HEK293T (cell line): Measurements from ENCODE around the gene TFAP2D.

Source experiments
- CTCF ChIA-PET: fragments of 350-600 bp; formaldehyde crosslinking; extraction: SDS; loops from one replicate; lab custom pipeline; 2021; ENCODE audit warnings: antibody characterized with exemption, inconsistent platforms; lab: Yijun Ruan, JAX
- POLR2A ChIA-PET: fragments of 350-600 bp; formaldehyde crosslinking; extraction: SDS; loops from one replicate; lab custom pipeline; 2020; ENCODE audit warnings: antibody characterized with exemption, inconsistent platforms; lab: Yijun Ruan, JAX
- DNase-seq: peaks from one replicate; pipeline ENCODE4 v3.0.0; 2012; ENCODE audit warnings: mixed read lengths; ENCODE audit errors: extremely low spot score
- ARNT ChIP-seq: fragments of 450-650 bp; IDR thresholded peaks from 2 replicates; pipeline ENCODE4 v1.6.1; 2017; ENCODE audit warnings: mild to moderate bottlenecking
- BHLHE40 ChIP-seq: fragments of 450-650 bp; IDR thresholded peaks from 2 replicates; pipeline ENCODE4 v1.6.1; 2016; ENCODE audit warnings: mild to moderate bottlenecking, moderate library complexity, borderline replicate concordance
- CTBP1 ChIP-seq: fragments of 450-650 bp; IDR thresholded peaks from 2 replicates; pipeline ENCODE4 v1.6.1; 2016; ENCODE audit warnings: borderline replicate concordance
- ELF4 ChIP-seq: fragments of 450-650 bp; IDR thresholded peaks from 2 replicates; pipeline ENCODE4 v1.6.1; 2017; ENCODE audit warnings: antibody characterized with exemption
- FOXA1 ChIP-seq: fragments of 450-650 bp; IDR thresholded peaks from 2 replicates; pipeline ENCODE4 v1.6.1; 2016; ENCODE audit warnings: mild to moderate bottlenecking
- FOXK2 ChIP-seq: fragments of 450-650 bp; IDR thresholded peaks from 2 replicates; pipeline ENCODE4 v1.6.1; 2016; ENCODE audit warnings: mild to moderate bottlenecking
- FOXM1 ChIP-seq: fragments of 450-650 bp; IDR thresholded peaks from 2 replicates; pipeline ENCODE4 v1.6.1; 2017; ENCODE audit warnings: mild to moderate bottlenecking, borderline replicate concordance
- HDGF ChIP-seq: fragments of 450-650 bp; IDR thresholded peaks from 2 replicates; pipeline ENCODE4 v1.6.1; 2017; ENCODE audit warnings: antibody characterized with exemption, borderline replicate concordance
- L3MBTL2 ChIP-seq: fragments of 450-650 bp; conservative IDR thresholded peaks from 2 replicates; pipeline ENCODE4 v1.6.1; 2016; ENCODE audit warnings: mild to moderate bottlenecking
- LEF1 ChIP-seq: fragments of 450-650 bp; IDR thresholded peaks from 2 replicates; pipeline ENCODE4 v1.6.1; 2017; ENCODE audit warnings: mild to moderate bottlenecking, borderline replicate concordance
- NFRKB ChIP-seq: fragments of 450-650 bp; IDR thresholded peaks from 2 replicates; pipeline ENCODE4 v1.6.1; 2016; ENCODE audit warnings: mild to moderate bottlenecking, moderate library complexity
- SP1 ChIP-seq: fragments of 450-650 bp; IDR thresholded peaks from 2 replicates; pipeline ENCODE4 v1.6.1; 2017
- SUZ12 ChIP-seq: fragments of 450-650 bp; IDR thresholded peaks from 2 replicates; pipeline ENCODE4 v1.6.1; 2016; ENCODE audit warnings: mild to moderate bottlenecking
- TARDBP ChIP-seq: fragments of 450-650 bp; IDR thresholded peaks from 2 replicates; pipeline ENCODE4 v1.6.1; 2016
- ZNF384 ChIP-seq: fragments of 450-650 bp; IDR thresholded peaks from 2 replicates; pipeline ENCODE4 v1.6.1; 2016
- TF ChIP-seq, protein P1 (sequence below): fragments of 450-650 bp; IDR thresholded peaks from 2 replicates; pipeline ENCODE4 v1.6.1; 2016

TFAP2D gene

DNA sequence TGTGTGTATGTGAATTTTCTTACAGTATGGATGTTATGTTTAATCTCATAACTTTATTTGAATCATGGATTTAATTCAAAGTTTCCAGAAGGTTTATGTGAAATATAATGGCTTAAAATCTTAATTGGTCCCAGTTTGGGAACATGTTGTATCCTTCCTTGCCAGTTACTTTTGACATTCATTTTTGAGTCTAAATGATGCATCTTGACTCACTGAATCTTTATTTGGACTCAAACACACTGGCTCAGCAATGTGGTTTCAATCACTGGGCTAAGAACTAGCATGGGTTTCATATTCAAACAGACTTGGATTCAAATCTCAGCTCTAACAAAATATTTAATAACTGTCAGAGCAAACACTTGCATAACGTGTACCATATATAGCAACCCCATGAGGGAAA, 79.4 kb downstream of the TFAP2D start:
- POLR2A ChIA-PET: no interaction called here
- CTCF ChIA-PET: no interaction called here
- DNase-seq: no peak
- TF ChIP-seq HDGF: no peak
- no peak for TF ChIP-seq ARNT
- no peak for TF ChIP-seq SUZ12
- TF ChIP-seq ZNF384: no peak
- no peak for TF ChIP-seq FOXA1
- no peak for TF ChIP-seq CTBP1
- TF ChIP-seq NFRKB: no peak
- no peak for TF ChIP-seq SP1
- TF ChIP-seq FOXK2: no peak
- no peak for TF ChIP-seq LEF1
- TF ChIP-seq TARDBP: no peak
- no peak for TF ChIP-seq BHLHE40
- no peak for TF ChIP-seq ELF4
- TF ChIP-seq, protein P1, sequence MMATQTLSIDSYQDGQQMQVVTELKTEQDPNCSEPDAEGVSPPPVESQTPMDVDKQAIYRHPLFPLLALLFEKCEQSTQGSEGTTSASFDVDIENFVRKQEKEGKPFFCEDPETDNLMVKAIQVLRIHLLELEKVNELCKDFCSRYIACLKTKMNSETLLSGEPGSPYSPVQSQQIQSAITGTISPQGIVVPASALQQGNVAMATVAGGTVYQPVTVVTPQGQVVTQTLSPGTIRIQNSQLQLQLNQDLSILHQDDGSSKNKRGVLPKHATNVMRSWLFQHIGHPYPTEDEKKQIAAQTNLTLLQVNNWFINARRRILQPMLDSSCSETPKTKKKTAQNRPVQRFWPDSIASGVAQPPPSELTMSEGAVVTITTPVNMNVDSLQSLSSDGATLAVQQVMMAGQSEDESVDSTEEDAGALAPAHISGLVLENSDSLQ: no peak
- TF ChIP-seq FOXM1: no peak
- no peak for TF ChIP-seq L3MBTL2

DNA sequence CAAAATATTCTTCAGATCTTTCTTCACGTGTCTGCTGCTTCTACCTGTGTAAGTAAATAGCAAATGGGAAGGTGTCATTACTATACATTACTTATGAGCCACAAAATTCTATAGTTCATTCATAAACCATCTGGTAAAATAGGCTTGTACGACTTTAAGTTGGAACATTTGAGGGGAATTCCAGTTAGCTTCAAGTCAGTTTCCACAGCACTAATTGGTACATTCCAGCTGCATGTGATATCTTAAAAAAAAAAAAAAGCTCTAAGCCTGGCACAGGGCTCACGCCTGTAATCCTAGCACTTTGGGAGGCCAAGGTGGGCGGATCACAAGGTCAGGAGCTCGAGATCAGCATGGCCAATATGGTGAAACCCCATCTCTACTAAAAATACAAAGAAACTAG, 82.2 kb downstream of the TFAP2D start:
- ChIA-PET CTCF (interaction anchor here (0.6 kb wide), 2 partner anchors 34 to 1141 kb away, joined by 3 read pairs; no protein-coding TSS in a partner anchor), POLR2A (no interaction called here)
- no peak for TF ChIP-seq SUZ12
- TF ChIP-seq BHLHE40: no peak
- TF ChIP-seq FOXM1: no peak
- TF ChIP-seq, protein P1: no peak
- no peak for TF ChIP-seq FOXA1
- TF ChIP-seq ELF4: no peak
- TF ChIP-seq ZNF384: no peak
- no peak for TF ChIP-seq FOXK2
- TF ChIP-seq ARNT: no peak
- TF ChIP-seq CTBP1: no peak
- no peak for TF ChIP-seq TARDBP
- TF ChIP-seq LEF1: no peak
- TF ChIP-seq SP1: no peak
- no peak for TF ChIP-seq L3MBTL2
- TF ChIP-seq NFRKB: no peak
- TF ChIP-seq HDGF: no peak
- no peak for DNase-seq

DNA sequence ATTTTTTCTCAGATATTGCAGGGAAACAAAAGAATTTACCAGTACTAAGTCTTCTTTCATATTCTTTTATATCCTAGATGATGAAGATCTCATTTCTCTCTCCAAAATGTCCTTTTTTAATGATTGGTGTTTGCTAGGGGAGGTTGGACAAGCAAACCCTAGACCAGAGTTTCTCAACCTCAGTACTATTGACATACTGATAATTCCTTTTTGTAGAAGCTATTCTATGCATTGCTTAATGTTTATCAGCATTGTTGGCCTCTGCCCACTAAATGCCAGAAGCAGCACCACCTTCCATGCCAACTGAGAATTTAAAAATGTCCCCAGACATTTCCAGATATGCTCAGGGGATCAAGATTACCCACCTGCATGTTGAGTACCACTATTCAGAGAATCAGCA, 91.0 kb downstream of the TFAP2D start:
- ChIA-PET POLR2A (no interaction called here), CTCF (no interaction called here)
- no peak for DNase-seq
- TF ChIP-seq TARDBP: no peak
- TF ChIP-seq L3MBTL2: no peak
- no peak for TF ChIP-seq SUZ12
- TF ChIP-seq CTBP1: no peak
- no peak for TF ChIP-seq HDGF
- no peak for TF ChIP-seq BHLHE40
- no peak for TF ChIP-seq ARNT
- no peak for TF ChIP-seq LEF1
- TF ChIP-seq, protein P1: no peak
- no peak for TF ChIP-seq NFRKB
- no peak for TF ChIP-seq FOXM1
- no peak for TF ChIP-seq ELF4
- no peak for TF ChIP-seq FOXK2

DNA sequence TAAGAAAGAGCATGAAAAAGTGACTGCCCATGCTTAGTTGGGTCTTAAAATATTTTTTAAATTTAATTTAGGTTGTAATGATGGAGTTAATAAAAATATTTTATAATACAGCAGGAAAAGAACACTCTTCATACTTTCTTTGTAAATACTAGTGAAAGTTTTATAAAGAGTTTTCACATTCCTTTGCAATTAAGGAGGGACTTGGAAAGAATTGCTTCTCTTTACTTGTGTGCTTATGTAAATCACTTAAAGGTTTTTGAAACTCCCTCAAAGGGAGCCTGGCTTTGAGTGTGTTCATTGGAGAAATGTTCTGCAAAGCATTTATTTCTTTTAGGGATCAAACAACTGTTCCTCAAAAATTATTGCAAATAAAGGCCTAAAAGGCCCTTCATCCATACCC, 93.7 kb downstream of the TFAP2D start:
- ChIA-PET POLR2A (no interaction called here), CTCF (no interaction called here)
- DNase-seq: no peak
- TF ChIP-seq NFRKB (no peak), L3MBTL2 (no peak), HDGF (no peak), FOXA1 (no peak), ELF4 (no peak), FOXM1 (no peak), TARDBP (no peak), CTBP1 (no peak), SP1 (no peak)
- TF ChIP-seq, protein P1: no peak

DNA sequence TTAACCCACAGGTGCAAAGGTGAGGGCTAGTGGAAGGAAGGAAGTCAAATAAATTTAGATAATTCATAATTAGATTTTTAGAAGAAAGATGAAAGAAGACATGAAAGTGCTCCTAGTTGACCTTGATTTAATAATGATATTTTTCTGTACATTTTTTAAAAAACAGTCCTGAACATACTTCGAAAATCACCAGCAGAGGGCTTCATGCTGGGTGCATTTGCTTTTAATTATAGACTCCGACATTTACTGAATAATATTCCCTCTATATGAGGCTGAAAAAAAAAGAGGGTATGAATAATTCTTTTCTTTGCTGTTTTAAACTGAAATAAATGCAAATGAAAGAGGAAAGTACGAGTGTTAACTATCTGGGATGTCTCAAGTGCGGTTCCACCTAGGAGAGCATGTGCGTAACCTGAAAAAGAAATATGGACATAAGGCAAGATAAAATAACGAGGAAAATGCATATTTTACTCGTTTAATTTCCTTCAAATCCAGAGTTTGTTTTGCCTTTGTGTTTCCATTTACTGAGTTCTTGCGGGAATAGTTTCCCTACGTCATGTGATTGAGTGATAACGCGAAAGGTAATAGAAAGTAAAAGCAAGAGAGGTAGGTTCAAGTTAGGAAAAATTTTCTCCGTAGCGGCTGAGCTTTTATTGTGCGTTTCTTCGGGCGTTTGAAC, 102.2 kb downstream of the TFAP2D start:
- TF ChIP-seq L3MBTL2 (peak; percentile 33; the same call in 1 of the 2 replicates), SUZ12 (no peak)
- ChIA-PET CTCF (no interaction called here), POLR2A (no interaction called here)
- no peak for DNase-seq
